Liver (tissue), 9 donors: ENCODE results near the gene RAD23B. TPM values are rescaled to one million over a fixed set of nuclear protein-coding genes. Genes with fewer than 3 reads are reported as not detected.

Source experiments
- DNase-seq: peaks from one replicate; pipeline ENCODE4 v3.0.0-alpha.2; 2017; ENCODE audit warnings: low spot score
- H3K27ac ChIP-seq, 2 donors: one replicate each; pipeline ENCODE4 v1.7.0; 2013; ENCODE audit warnings: inconsistent platforms in 2 of 2, low read length in 2 of 2, control low read depth in 1 of 2, low read depth in 1 of 2, mild to moderate bottlenecking in 1 of 2
- H3K27me3 ChIP-seq, 4 donors: one replicate each; pipeline versions ENCODE4 v1.6.1 to v1.7.0; 2013; ENCODE audit warnings: low read length in 3 of 4, inconsistent platforms in 1 of 4, mild to moderate bottlenecking in 1 of 4, moderate library complexity in 1 of 4; ENCODE audit not compliant: control insufficient read depth in 4 of 4, insufficient read depth in 4 of 4
- H3K36me3 ChIP-seq, 4 donors: one replicate each; pipeline versions ENCODE4 v1.6.1 to v1.7.0; 2013; ENCODE audit warnings: low read length in 3 of 4, mild to moderate bottlenecking in 3 of 4, low read depth in 1 of 4, moderate library complexity in 1 of 4; ENCODE audit not compliant: control insufficient read depth in 4 of 4, insufficient read depth in 3 of 4
- H3K4me1 ChIP-seq, 4 donors: one replicate each; pipeline versions ENCODE4 v1.6.1 to v1.7.0; 2013; ENCODE audit warnings: low read length in 3 of 4, mild to moderate bottlenecking in 3 of 4, moderate library complexity in 1 of 4; ENCODE audit not compliant: control insufficient read depth in 4 of 4, insufficient read depth in 4 of 4
- H3K4me3 ChIP-seq, 3 donors: one replicate each; pipeline versions ENCODE4 v1.6.1 to v1.7.0; 2013; ENCODE audit warnings: low read length in 3 of 3, control low read depth in 1 of 3, low read depth in 1 of 3, mild to moderate bottlenecking in 1 of 3
- H3K9ac ChIP-seq, 2 donors: one replicate each; pipeline ENCODE4 v1.7.0; 2013; ENCODE audit warnings: low read length in 2 of 2, mild to moderate bottlenecking in 2 of 2, moderate library complexity in 2 of 2, control low read depth in 1 of 2, low read depth in 1 of 2
- H3K9me3 ChIP-seq, 4 donors: one replicate each; pipeline versions ENCODE4 v1.6.1 to v1.7.0; 2013; ENCODE audit warnings: low read length in 3 of 4; ENCODE audit not compliant: control insufficient read depth in 4 of 4
- ATF3 ChIP-seq: IDR thresholded peaks from 2 replicates; pipeline ENCODE4 v1.6.1; 2016; ENCODE audit warnings: antibody characterized with exemption
- CTCF ChIP-seq: fragments of 150-350 bp; IDR thresholded peaks from 2 replicates; pipeline ENCODE4 v1.5.1; 2017; ENCODE audit warnings: improper control_type of control experiment, low read depth, low read length; ENCODE audit not compliant: missing input control
- EGR1 ChIP-seq, 2 donors: IDR thresholded peaks; 2 replicates each; pipeline ENCODE4 v1.6.1; 2016 to 2018; ENCODE audit warnings: antibody characterized with exemption in 2 of 2, low read depth in 2 of 2
- FOXA2 ChIP-seq: IDR thresholded peaks from 2 replicates; pipeline ENCODE4 v1.6.1; 2016; ENCODE audit warnings: antibody characterized with exemption
- GABPA ChIP-seq, 2 donors: IDR thresholded peaks in 1 of 2; conservative IDR thresholded peaks in 1 of 2; 2 replicates each; pipeline ENCODE4 v1.6.1; 2016; ENCODE audit warnings: antibody characterized with exemption in 2 of 2, mild to moderate bottlenecking in 1 of 2, moderate library complexity in 1 of 2
- HNF4A ChIP-seq, 2 donors: conservative IDR thresholded peaks; 2 replicates each; pipeline ENCODE4 v1.6.1; 2016; ENCODE audit warnings: antibody characterized with exemption in 2 of 2, mild to moderate bottlenecking in 2 of 2
- HNF4G ChIP-seq: IDR thresholded peaks from 2 replicates; pipeline ENCODE4 v1.6.1; 2016; ENCODE audit warnings: antibody characterized with exemption
- MAX ChIP-seq: IDR thresholded peaks from 2 replicates; pipeline ENCODE4 v1.6.1; 2016; ENCODE audit warnings: antibody characterized with exemption
- NR2F2 ChIP-seq: IDR thresholded peaks from 2 replicates; pipeline ENCODE4 v1.6.1; 2016; ENCODE audit warnings: antibody characterized with exemption
- RAD21 ChIP-seq, 2 donors: IDR thresholded peaks; 2 replicates each; pipeline ENCODE4 v1.6.1; 2016; ENCODE audit warnings: antibody characterized with exemption in 2 of 2, mild to moderate bottlenecking in 2 of 2
- REST ChIP-seq: IDR thresholded peaks from 2 replicates; pipeline ENCODE4 v1.6.1; 2016; ENCODE audit warnings: antibody characterized with exemption, mild to moderate bottlenecking
- RXRA ChIP-seq, 2 donors: IDR thresholded peaks; 2 replicates each; pipeline ENCODE4 v1.6.1; 2017 to 2018; ENCODE audit warnings: antibody characterized with exemption in 2 of 2, mild to moderate bottlenecking in 1 of 2
- SP1 ChIP-seq: IDR thresholded peaks from 2 replicates; pipeline ENCODE4 v1.6.1; 2018; ENCODE audit warnings: antibody characterized with exemption, mild to moderate bottlenecking
- TAF1 ChIP-seq: conservative IDR thresholded peaks from 2 replicates; pipeline ENCODE4 v1.6.1; 2016; ENCODE audit warnings: antibody characterized with exemption, mild to moderate bottlenecking
- YY1 ChIP-seq: IDR thresholded peaks from 2 replicates; pipeline ENCODE4 v1.6.1; 2016; ENCODE audit warnings: antibody characterized with exemption, mild to moderate bottlenecking
- ZBTB33 ChIP-seq: IDR thresholded peaks from 2 replicates; pipeline ENCODE4 v1.6.1; 2016; ENCODE audit warnings: antibody characterized with exemption
- WGBS: extraction: QIAGEN DNeasy Blood & Tissue Kit; methylation state at CpG from one replicate; pipeline ENCODE4 v1.1.7; 2013; 5-methylcytosine and 5-hydroxymethylcytosine counted together
- polyA plus RNA-seq, 2 donors: library from polyadenylated mRNA; stranded (reverse) in 1 of 2; unstranded in 1 of 2; fragments of 200-250 nt in 1 of 2; fragments of >200 nt in 1 of 2; fragmentation: Nextera tagmentation in 1 of 2; extraction: Ambion mirVana in 1 of 2; gene quantifications; one replicate each; pipeline versions ENCODE4 v1.2.1 to v1.2.3, GENCODE V29; 2013 to 2015
- total RNA-seq, 2 donors: library from RNA; depleted of rRNA; stranded (reverse); fragments of >200 nt; gene quantifications; one replicate each; pipeline ENCODE4 v1.2.3, GENCODE V29; 2014
- donor health status: healthy.
- donor health status: healthy.
- donor health status: healthy.
- donor health status: healthy.
- donor health status: healthy.

Gene RAD23B
- total and polyA plus RNA-seq, 4 donors, result 13.6 to 101 (median 61.6) TPM

- Histone ChIP-seq H3K36me3 (no peaks in the 10 kb centered on the region), H3K27ac (no peak overlapping the region), H3K9me3 (no peaks in the 10 kb centered on the region), H3K4me1 (no peaks in the 10 kb centered on the region), H3K4me3 (no peak overlapping the region), H3K27me3 (no peaks in the 10 kb centered on the region), H3K9ac (no peak overlapping the region)
- 60% methylated on average over 3 of the region's 3 CpGs for WGBS
- DNase-seq, result no peak
- TF ChIP-seq CTCF (no peak), YY1 (no peak), FOXA2 (no peak), EGR1 (IDR thresholded peaks at IDR 0.05; ENCODE audit: low read depth in 2 of 2) (no peak), NR2F2 (no peak), SP1 (no peak)
Measured at GRCh38 chr9:107375001-107375400, 91.9 kb downstream of the RAD23B start.

- Histone ChIP-seq H3K27ac (no peak overlapping the region), H3K9me3 (no peaks in the 10 kb centered on the region), H3K9ac (no peak overlapping the region), H3K4me1 (no peaks in the 10 kb centered on the region), H3K27me3 (no peaks in the 10 kb centered on the region), H3K36me3 (no peaks in the 10 kb centered on the region), H3K4me3 (no peak overlapping the region)
- 47% methylated on average over 10 of the region's 10 CpGs for WGBS
- no peak for TF ChIP-seq REST
- no peak for TF ChIP-seq MAX
- TF ChIP-seq YY1, result no peak
- TF ChIP-seq GABPA (IDR thresholded peaks at IDR 0.05 in 1 of 2, conservative IDR thresholded peaks at IDR 0.05 in 1 of 2), result no peak
- TF ChIP-seq TAF1, result no peak
- TF ChIP-seq ZBTB33, result no peak
- TF ChIP-seq HNF4G, result no peak
- TF ChIP-seq RAD21 (IDR thresholded peaks at IDR 0.05), result no peak
- no peak for TF ChIP-seq ATF3
- no peak for TF ChIP-seq HNF4A (conservative IDR thresholded peaks at IDR 0.05)
- TF ChIP-seq CTCF, result no peak
- TF ChIP-seq RXRA (IDR thresholded peaks at IDR 0.05), result no peak
- TF ChIP-seq SP1, result no peak
- DNase-seq, result no peak
Measured at GRCh38 chr9:107375651-107376369, 92.7 kb downstream of the RAD23B start.
